ENCODE data around the gene ZFAND3.

Gene ZFAND3

GRCh38 chr6:38088829-38089228, 269.3 kb downstream of the ZFAND3 start:
- DNase-seq, result no peak
- Histone ChIP-seq H3K4me3 (ENCODE audit: low read length) (no peak overlapping the region), H3K9ac (ENCODE audit: low read length) (no peak overlapping the region), H3K27ac (ENCODE audit: low read length) (no peak overlapping the region), H3K36me3 (replicated peaks; ENCODE audit: insufficient read depth, low read length) (no peaks in the 10 kb centered on the region), H2AFZ (ENCODE audit: low read length) (no peak overlapping the region), H3F3A (ENCODE audit: insufficient read depth, low read length) (no peaks in the 10 kb centered on the region), H3K9me3 (replicated peaks; ENCODE audit: insufficient read depth, low read length) (no peaks in the 10 kb centered on the region), H3K4me2 (ENCODE audit: low read depth, low read length) (no peak overlapping the region), H3K79me2 (ENCODE audit: low read length) (no peaks in the 10 kb centered on the region), H3K4me1 (ENCODE audit: low read length) (no peaks in the 10 kb centered on the region), H4K20me1 (ENCODE audit: insufficient read depth, low read length) (no peaks in the 10 kb centered on the region), H3K27me3 (replicated peaks; ENCODE audit: insufficient read depth, low read length) (no peaks in the 10 kb centered on the region), H3K9me2 (replicated peaks; ENCODE audit: insufficient read depth, low read length) (no peaks in the 10 kb centered on the region)
- TF ChIP-seq CTCF (IDR thresholded peaks at IDR 0.05; ENCODE audit: low read length), result no peak
- no peak for TF ChIP-seq EZH2 (optimal IDR thresholded peaks at IDR 0.05; ENCODE audit: low read depth, low read length)
- no peak for TF ChIP-seq EZH2phosphoT487 (IDR thresholded peaks at IDR 0.05; ENCODE audit: low read length)

- H3K9me3 ChIP-seq (replicated peaks; ENCODE audit: insufficient read depth, low read length), result no peaks in the 10 kb centered on the region
- H3K36me3 ChIP-seq (replicated peaks; ENCODE audit: insufficient read depth, low read length), result no peaks in the 10 kb centered on the region
- no peak overlapping the region for H2AFZ ChIP-seq (ENCODE audit: low read length)
- no peaks in the 10 kb centered on the region for H3F3A ChIP-seq (ENCODE audit: insufficient read depth, low read length)
- no peak overlapping the region for H3K4me3 ChIP-seq (ENCODE audit: low read length)
- H3K9me2 ChIP-seq (replicated peaks; ENCODE audit: insufficient read depth, low read length), result no peaks in the 10 kb centered on the region
- no peaks in the 10 kb centered on the region for H3K4me1 ChIP-seq (ENCODE audit: low read length)
- no peaks in the 10 kb centered on the region for H3K79me2 ChIP-seq (ENCODE audit: low read length)
- TF ChIP-seq EZH2 (optimal IDR thresholded peaks at IDR 0.05; ENCODE audit: low read depth, low read length), result no peak
- TF ChIP-seq EZH2phosphoT487 (IDR thresholded peaks at IDR 0.05; ENCODE audit: low read length), result no peak
- no peak for TF ChIP-seq CTCF (IDR thresholded peaks at IDR 0.05; ENCODE audit: low read length)
- H3K9ac ChIP-seq (ENCODE audit: low read length), result no peak overlapping the region
- no peak for DNase-seq
- no peak overlapping the region for H3K27ac ChIP-seq (ENCODE audit: low read length)
- no peak overlapping the region for H3K4me2 ChIP-seq (ENCODE audit: low read depth, low read length)
- no peaks in the 10 kb centered on the region for H3K27me3 ChIP-seq (replicated peaks; ENCODE audit: insufficient read depth, low read length)
- no peaks in the 10 kb centered on the region for H4K20me1 ChIP-seq (ENCODE audit: insufficient read depth, low read length)
Observed at GRCh38 chr6:38091613-38092012, 272.1 kb downstream of the ZFAND3 start.

- no peak for DNase-seq
- Histone ChIP-seq H3K9me2 (replicated peaks; ENCODE audit: insufficient read depth, low read length) (no peaks in the 10 kb centered on the region), H3F3A (ENCODE audit: insufficient read depth, low read length) (no peaks in the 10 kb centered on the region), H3K4me1 (ENCODE audit: low read length) (no peaks in the 10 kb centered on the region), H3K79me2 (ENCODE audit: low read length) (no peaks in the 10 kb centered on the region), H3K27me3 (replicated peaks; ENCODE audit: insufficient read depth, low read length) (no peaks in the 10 kb centered on the region), H4K20me1 (ENCODE audit: insufficient read depth, low read length) (no peaks in the 10 kb centered on the region), H3K4me2 (ENCODE audit: low read depth, low read length) (no peak overlapping the region), H3K4me3 (ENCODE audit: low read length) (no peak overlapping the region), H2AFZ (ENCODE audit: low read length) (no peak overlapping the region), H3K9me3 (replicated peaks; ENCODE audit: insufficient read depth, low read length) (no peaks in the 10 kb centered on the region), H3K36me3 (replicated peaks; ENCODE audit: insufficient read depth, low read length) (no peaks in the 10 kb centered on the region), H3K27ac (ENCODE audit: low read length) (no peak overlapping the region), H3K9ac (ENCODE audit: low read length) (no peak overlapping the region)
- TF ChIP-seq CTCF (IDR thresholded peaks at IDR 0.05; ENCODE audit: low read length) (no peak), EZH2phosphoT487 (IDR thresholded peaks at IDR 0.05; ENCODE audit: low read length) (no peak), EZH2 (optimal IDR thresholded peaks at IDR 0.05; ENCODE audit: low read depth, low read length) (no peak)
Observed at GRCh38 chr6:38092465-38092864, 272.9 kb downstream of the ZFAND3 start.
